ENCODE results near the gene AKAP12. TPM values are rescaled to one million over a fixed set of nuclear protein-coding genes. Genes with fewer than 3 reads are reported as not detected.

Gene AKAP12
- total and polyA plus RNA-seq, 2 experiments from 2014 or later: 66.5 to 84.9 TPM

GRCh38 chr6:151269321-151269995 is 29.7 kb downstream of the AKAP12 start:
- peak in 1 of 2 donors; percentile 91 for DNase-seq (ENCODE audit: low read depth in 1 of 2, low spot score in 1 of 2)
- Histone ChIP-seq H3K4me3 (no peak overlapping the region), H3K27ac (no peak overlapping the region), H3K4me1 (ENCODE audit: low read depth) (no peaks in the 10 kb centered on the region), H3K9me3 (ENCODE audit: low read depth) (no peaks in the 10 kb centered on the region), H3K27me3 (no peaks in the 10 kb centered on the region), H3K36me3 (no peaks in the 10 kb centered on the region)
- TF ChIP-seq, protein P1, sequence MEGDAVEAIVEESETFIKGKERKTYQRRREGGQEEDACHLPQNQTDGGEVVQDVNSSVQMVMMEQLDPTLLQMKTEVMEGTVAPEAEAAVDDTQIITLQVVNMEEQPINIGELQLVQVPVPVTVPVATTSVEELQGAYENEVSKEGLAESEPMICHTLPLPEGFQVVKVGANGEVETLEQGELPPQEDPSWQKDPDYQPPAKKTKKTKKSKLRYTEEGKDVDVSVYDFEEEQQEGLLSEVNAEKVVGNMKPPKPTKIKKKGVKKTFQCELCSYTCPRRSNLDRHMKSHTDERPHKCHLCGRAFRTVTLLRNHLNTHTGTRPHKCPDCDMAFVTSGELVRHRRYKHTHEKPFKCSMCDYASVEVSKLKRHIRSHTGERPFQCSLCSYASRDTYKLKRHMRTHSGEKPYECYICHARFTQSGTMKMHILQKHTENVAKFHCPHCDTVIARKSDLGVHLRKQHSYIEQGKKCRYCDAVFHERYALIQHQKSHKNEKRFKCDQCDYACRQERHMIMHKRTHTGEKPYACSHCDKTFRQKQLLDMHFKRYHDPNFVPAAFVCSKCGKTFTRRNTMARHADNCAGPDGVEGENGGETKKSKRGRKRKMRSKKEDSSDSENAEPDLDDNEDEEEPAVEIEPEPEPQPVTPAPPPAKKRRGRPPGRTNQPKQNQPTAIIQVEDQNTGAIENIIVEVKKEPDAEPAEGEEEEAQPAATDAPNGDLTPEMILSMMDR (IDR thresholded peaks at IDR 0.05; ENCODE audit: low read depth, low read length): no peak

GRCh38 chr6:151275121-151275520 is 35.4 kb downstream of the AKAP12 start:
- no peaks in the 10 kb centered on the region for H3K9me3 ChIP-seq (ENCODE audit: low read depth)
- H3K4me1 ChIP-seq (ENCODE audit: low read depth): peaks cover 5% of the 10 kb centered on the region
- H3K36me3 ChIP-seq: no peaks in the 10 kb centered on the region
- TF ChIP-seq, protein P1 (IDR thresholded peaks at IDR 0.05; ENCODE audit: low read depth, low read length): no peak
- no peak overlapping the region for H3K4me3 ChIP-seq
- no peaks in the 10 kb centered on the region for H3K27me3 ChIP-seq
- DNase-seq (ENCODE audit: low read depth in 1 of 2, low spot score in 1 of 2): no peak
- no peak overlapping the region for H3K27ac ChIP-seq

DNA sequence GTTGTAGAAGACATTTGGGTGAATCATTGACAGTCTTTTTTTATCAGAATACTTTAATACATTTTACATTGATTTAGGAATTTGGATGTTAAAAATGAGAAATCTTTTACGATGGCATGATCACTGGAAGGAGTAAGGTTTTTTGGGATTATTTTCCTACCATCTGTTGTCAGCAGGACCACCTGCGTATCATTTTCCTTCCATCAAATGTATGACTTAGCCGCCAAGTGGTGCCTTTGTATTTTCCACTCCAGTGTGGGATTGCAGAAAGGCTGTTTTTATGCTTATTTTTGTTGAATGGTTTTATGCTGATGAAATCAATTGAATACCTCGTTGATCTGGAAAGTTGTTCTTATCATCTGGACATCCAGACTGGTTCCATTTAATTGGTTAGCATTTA is 35.8 kb downstream of the AKAP12 start:
- TF ChIP-seq, protein P1 (IDR thresholded peaks at IDR 0.05; ENCODE audit: low read depth, low read length): no peak

DNA sequence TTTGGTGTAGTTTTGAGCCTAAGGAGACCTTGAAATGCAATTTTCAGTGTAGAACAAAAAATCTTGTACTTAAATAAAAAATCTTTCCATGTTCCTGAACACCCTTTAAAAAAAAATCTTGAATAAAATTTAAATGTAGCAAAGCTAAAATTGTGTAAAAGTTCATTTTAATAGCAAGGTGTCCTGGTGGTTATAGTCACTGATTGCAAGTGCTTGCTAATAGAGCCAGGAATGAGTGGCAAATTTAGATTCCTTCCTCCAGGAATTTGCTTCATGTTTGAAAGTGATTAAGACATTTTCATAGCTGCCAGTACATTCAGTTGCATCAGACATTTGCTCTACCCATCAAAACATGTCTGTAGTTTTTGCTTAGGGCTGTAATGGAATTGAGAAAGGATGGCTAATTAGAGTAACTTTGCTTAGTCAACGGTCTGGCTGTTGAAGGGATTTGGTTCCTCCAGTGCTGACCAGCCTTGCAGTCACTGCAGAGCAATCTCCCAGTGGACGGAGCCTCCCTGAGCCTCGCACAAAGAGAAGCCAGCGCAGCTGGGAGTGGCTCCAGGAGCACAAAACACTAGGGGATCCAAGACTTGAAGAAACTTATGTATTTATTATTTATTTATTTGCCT is 36.5 kb downstream of the AKAP12 start:
- peak in 1 of 2 donors; percentile 84 for DNase-seq (ENCODE audit: low read depth in 1 of 2, low spot score in 1 of 2)
- no peak overlapping the region for H3K27ac ChIP-seq

More for the DNA sequence above, 35.8 kb downstream of the AKAP12 start:
- no peak overlapping the region for H3K27ac ChIP-seq
- H3K27me3 ChIP-seq: no peaks in the 10 kb centered on the region
- DNase-seq (ENCODE audit: low read depth in 1 of 2, low spot score in 1 of 2): no peak
- H3K4me1 ChIP-seq (ENCODE audit: low read depth): peaks cover 5% of the 10 kb centered on the region
- no peaks in the 10 kb centered on the region for H3K36me3 ChIP-seq
- no peaks in the 10 kb centered on the region for H3K9me3 ChIP-seq (ENCODE audit: low read depth)
- no peak overlapping the region for H3K4me3 ChIP-seq

GRCh38 chr6:151279891-151280290 is 40.1 kb downstream of the AKAP12 start:
- no peak for DNase-seq (ENCODE audit: low read depth in 1 of 2, low spot score in 1 of 2)
- TF ChIP-seq, protein P1 (IDR thresholded peaks at IDR 0.05; ENCODE audit: low read depth, low read length): no peak
- H3K27ac ChIP-seq: no peak overlapping the region
- no peak overlapping the region for H3K4me3 ChIP-seq
- no peaks in the 10 kb centered on the region for H3K27me3 ChIP-seq
- H3K9me3 ChIP-seq (ENCODE audit: low read depth): no peaks in the 10 kb centered on the region
- no peaks in the 10 kb centered on the region for H3K36me3 ChIP-seq
- peaks cover 5% of the 10 kb centered on the region for H3K4me1 ChIP-seq (ENCODE audit: low read depth)

More for the DNA sequence above, 36.5 kb downstream of the AKAP12 start:
- Histone ChIP-seq H3K4me3 (no peak overlapping the region), H3K4me1 (ENCODE audit: low read depth) (peaks cover 5% of the 10 kb centered on the region), H3K36me3 (no peaks in the 10 kb centered on the region), H3K27me3 (no peaks in the 10 kb centered on the region), H3K9me3 (ENCODE audit: low read depth) (no peaks in the 10 kb centered on the region)
- TF ChIP-seq, protein P1 (IDR thresholded peaks at IDR 0.05; ENCODE audit: low read depth, low read length): peak; percentile 21

Data from cardiac muscle cell (in vitro differentiated cells and primary cell).